IPS-20b (cell line): ENCODE results near the gene ANKRD62.
"Not testable (repeated sequence)": the region's sequence is repeated elsewhere in the genome, so short reads cannot be mapped to it uniquely, and the experiment has no call there.

Experiments
- H3K27ac ChIP-seq: one replicate; pipeline ENCODE4 v1.5.1; 2013; ENCODE audit warnings: low read length
- H3K27me3 ChIP-seq: 2 replicates; pipeline ENCODE4 v1.6.1; 2013; ENCODE audit warnings: mild to moderate bottlenecking, low read length, inconsistent platforms; ENCODE audit not compliant: insufficient read depth
- H3K36me3 ChIP-seq: 2 replicates; pipeline ENCODE4 v1.6.1; 2013; ENCODE audit warnings: low read depth, mild to moderate bottlenecking, inconsistent platforms, low read length, moderate library complexity; ENCODE audit not compliant: insufficient read depth
- H3K4me1 ChIP-seq: 2 replicates; pipeline ENCODE4 v1.6.1; 2013; ENCODE audit warnings: mild to moderate bottlenecking, control low read depth, inconsistent platforms, low read length, moderate library complexity; ENCODE audit not compliant: insufficient read depth
- H3K4me3 ChIP-seq: 2 replicates; pipeline ENCODE4 v1.5.1; 2013; ENCODE audit warnings: mild to moderate bottlenecking, low read length, inconsistent platforms
- H3K9ac ChIP-seq: 2 replicates; pipeline ENCODE4 v1.6.1; 2013; ENCODE audit warnings: low read depth, mild to moderate bottlenecking, inconsistent platforms, low read length, moderate library complexity
- H3K9me3 ChIP-seq: 2 replicates; pipeline ENCODE4 v1.6.1; 2013; ENCODE audit warnings: mild to moderate bottlenecking, low read depth, low read length, inconsistent platforms; ENCODE audit not compliant: insufficient read depth

ANKRD62 gene

DNA sequence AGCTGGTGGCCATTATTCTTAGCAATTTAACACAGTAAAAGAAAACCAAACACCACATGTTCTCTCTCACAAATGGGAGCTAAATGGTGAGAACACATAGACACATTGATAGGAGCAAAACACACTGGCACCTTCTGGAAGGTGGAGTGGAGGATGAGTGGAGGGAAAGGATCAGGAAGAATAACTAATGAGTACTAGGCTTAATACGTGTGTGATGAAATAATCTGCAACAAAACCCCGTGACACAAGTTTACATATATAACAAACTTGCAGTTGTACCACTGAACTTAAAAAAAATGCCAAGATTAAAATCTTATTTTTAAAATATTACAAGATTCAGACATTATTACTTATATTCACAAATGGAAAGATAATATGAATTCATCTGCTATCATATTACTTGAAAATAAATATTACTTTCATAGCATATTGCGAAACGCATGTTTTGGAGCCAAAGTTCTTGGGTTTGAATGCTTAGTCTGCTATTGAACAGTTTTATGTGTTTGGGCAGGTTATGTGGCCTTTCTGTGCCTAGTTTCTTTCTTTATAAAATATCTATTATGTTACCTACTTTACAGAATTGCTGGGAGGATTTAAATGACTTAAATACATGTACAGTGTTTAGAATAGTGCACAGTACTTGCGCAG is 20.5 kb downstream of the ANKRD62 start:
- Histone ChIP-seq H3K4me3 (no peak overlapping the region), H3K27ac (no peak overlapping the region), H3K9me3 (no peaks in the 10 kb centered on the region; the same call in 1 of the 2 replicates), H3K9ac (no peak overlapping the region), H3K4me1 (no peaks in the 10 kb centered on the region), H3K36me3 (no peaks in the 10 kb centered on the region), H3K27me3 (no peaks in the 10 kb centered on the region)

DNA sequence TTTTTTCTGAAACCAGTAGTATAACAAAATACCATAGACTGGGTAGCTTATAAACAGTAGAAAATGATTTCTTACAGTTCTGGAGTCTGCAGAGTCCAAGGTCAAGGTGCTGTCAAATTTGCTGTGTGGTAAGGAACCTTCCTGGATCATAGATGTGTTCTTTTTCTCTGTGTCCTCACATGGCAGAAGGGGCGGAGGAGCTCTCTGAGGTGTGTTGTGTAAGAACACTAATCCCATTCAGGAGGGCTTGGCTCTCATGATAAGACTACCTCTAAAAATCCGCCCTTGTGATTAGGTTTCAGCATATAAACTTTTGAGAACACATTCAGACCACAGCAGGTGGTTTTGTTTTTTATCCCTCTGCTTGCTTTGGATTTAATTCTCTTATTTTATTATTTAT is 25.7 kb downstream of the ANKRD62 start:
- Histone ChIP-seq H3K27ac (no peak overlapping the region), H3K36me3 (no peaks in the 10 kb centered on the region), H3K9ac (no peak overlapping the region), H3K27me3 (no peaks in the 10 kb centered on the region), H3K4me3 (no peak overlapping the region), H3K4me1 (no peaks in the 10 kb centered on the region; the same call in 1 of the 2 replicates), H3K9me3 (no peaks in the 10 kb centered on the region)

DNA sequence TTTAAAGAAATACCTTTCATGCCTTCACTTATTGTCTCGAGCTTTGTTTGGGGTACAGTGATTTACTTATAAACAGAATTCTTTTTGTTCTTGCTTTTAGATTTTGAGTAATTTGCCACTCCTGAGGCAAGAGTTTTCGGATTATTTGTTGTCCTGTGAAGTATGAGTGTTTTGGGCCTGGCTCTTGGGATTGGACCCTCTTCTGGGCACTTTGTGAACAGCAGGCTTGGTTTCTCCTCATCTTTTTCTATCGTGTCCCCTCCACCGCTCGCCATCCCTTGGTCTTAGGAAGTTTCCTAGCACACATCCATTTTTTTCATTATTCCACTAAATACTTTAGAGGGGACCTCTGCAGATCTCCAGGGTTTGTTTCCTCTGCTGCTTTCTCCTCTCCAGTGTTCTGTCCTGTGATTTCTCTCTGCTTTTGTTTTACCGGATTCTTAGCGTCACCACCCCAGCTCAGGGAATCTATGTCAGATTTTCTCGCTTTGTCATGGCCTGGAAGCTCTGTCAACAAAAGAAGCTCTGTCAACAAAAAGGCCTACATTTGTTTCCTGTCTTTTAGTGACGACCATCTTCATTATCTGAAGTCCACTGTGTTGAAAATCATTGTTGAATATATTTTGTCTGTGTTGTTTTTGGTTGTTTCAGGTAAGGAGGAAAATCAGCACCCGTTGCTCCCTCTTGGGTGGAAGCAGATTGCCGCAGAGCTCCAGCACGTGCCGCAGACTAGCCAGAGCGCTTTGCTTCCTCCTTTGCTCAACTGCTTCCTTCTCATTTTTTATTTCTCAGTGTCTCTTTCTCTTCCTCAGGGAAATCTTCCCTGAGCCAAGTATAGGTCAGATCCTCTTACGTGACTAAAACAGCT is 27.8 kb downstream of the ANKRD62 start:
- H3K9ac ChIP-seq, result peak overlapping the region; percentile 34; the same call in 1 of the 2 replicates
- no peak overlapping the region for H3K27ac ChIP-seq
- peak overlapping the region; percentile 48; the same call in 1 of the 2 replicates for H3K4me3 ChIP-seq
- H3K27me3 ChIP-seq, result no peaks in the 10 kb centered on the region
- no peaks in the 10 kb centered on the region for H3K36me3 ChIP-seq
- H3K9me3 ChIP-seq, result no peaks in the 10 kb centered on the region
- no peaks in the 10 kb centered on the region; the same call in 1 of the 2 replicates for H3K4me1 ChIP-seq

DNA sequence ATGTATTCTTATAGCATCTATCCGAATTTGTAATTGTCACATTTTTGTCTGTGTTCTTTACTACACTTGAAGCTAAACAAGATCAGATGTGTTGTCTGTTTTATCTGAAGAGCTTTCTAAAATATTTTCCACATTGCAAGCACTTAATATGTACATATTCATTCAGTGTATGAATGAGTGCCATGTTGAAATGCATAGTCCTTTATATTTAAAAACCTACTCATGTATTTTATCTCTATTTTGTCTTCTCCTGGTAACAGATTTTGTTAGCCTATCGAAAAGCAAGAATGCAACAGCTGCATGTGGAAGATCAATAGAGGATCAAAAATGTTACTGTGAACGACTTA is 28.4 kb downstream of the ANKRD62 start:
- not testable (repeated sequence) for H3K27ac ChIP-seq, H3K4me3 ChIP-seq

DNA sequence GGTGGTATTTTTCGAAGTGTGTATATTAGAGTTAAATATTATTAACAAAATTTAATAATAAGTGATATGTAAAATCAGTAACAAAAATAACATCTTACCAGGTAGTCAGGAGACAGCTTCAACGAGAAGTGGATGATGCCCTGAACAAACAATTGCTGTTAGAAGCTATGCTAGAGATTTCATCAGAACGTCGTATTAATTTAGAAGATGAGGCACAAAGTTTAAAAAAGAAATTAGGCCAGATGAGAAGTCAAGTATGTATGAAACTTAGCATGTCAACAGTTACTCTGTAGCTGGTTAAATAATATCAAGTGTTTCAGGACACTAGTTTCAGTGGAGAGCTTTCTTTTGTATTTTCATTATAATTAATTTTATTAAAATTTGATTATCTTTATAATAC is 34.0 kb downstream of the ANKRD62 start:
- not testable (repeated sequence) for H3K4me3 ChIP-seq, H3K27ac ChIP-seq, H3K4me1 ChIP-seq, H3K9me3 ChIP-seq, H3K9ac ChIP-seq, H3K27me3 ChIP-seq, H3K36me3 ChIP-seq

More for the DNA sequence above, 28.4 kb downstream of the ANKRD62 start:
- H3K27me3 ChIP-seq, H3K9me3 ChIP-seq, H3K4me1 ChIP-seq, H3K36me3 ChIP-seq: not testable (repeated sequence)
- H3K9ac ChIP-seq, result peak overlapping the region; percentile 34; the same call in 1 of the 2 replicates

DNA sequence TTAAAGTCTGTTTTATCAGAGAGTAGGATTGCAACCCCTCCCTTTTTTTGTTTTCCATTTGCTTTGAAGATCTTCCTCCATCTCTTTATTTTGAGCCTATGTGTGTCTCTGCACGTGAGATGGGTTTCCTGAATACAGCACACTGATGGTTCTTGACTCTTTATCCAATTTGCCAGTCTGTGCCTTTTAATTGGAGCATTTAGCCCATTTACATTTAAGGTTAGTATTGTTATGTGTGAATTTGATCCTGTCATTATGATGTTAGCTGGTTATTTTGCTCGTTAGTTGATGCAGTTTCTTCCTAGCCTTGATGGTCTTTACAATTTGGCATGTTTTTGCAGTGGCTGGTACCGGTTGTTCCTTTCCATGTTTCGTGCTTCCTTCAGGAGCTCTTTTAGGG is 45.2 kb downstream of the ANKRD62 start:
- H3K4me3 ChIP-seq, H3K27ac ChIP-seq, H3K27me3 ChIP-seq: not testable (repeated sequence)

DNA sequence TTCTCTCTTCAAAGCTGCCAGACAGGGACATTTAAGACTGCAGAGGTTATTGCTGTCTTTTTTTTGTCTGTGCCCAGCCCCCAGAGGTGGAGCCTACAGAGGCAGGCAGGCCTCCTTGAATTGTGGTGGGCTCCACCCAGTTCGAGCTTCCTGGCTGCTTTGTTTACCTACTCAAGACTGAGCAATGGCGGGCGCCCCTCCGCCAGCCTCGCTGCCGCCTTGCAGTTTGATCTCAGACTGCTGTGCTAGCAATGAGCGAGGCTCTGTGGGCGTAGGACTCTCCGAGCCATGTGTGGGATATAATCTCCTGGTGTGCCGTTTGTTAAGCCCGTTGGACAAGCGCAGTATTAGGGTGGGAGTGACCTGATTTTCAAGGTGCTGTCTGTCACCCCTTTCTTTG is 47.2 kb downstream of the ANKRD62 start:
- not testable (repeated sequence) for H3K27me3 ChIP-seq, H3K27ac ChIP-seq, H3K4me1 ChIP-seq, H3K4me3 ChIP-seq, H3K9me3 ChIP-seq, H3K9ac ChIP-seq, H3K36me3 ChIP-seq

More for the DNA sequence above, 45.2 kb downstream of the ANKRD62 start:
- not testable (repeated sequence) for H3K36me3 ChIP-seq, H3K9me3 ChIP-seq, H3K4me1 ChIP-seq, H3K9ac ChIP-seq

DNA sequence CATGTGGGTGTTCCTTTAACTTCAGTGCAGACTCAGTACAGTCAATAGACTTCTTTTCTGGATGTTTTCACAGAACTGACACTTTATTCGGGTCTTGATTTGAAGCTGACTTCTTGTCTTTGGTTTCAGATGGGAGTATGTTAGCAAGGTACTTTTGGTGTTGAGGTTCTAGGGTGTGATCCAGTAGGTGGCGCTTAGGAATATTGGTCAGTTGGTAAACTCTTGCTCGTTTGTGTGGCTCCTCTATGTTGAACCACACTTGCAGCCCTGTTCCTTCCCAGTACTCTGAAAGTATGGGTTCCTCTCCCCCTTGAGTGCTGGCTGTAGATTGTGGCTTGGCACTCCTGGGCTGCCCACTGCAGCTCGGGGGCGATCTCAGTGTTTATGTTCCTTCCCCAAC is 48.1 kb downstream of the ANKRD62 start:
- not testable (repeated sequence) for H3K27ac ChIP-seq, H3K4me1 ChIP-seq, H3K9ac ChIP-seq, H3K36me3 ChIP-seq, H3K9me3 ChIP-seq, H3K4me3 ChIP-seq, H3K27me3 ChIP-seq

DNA sequence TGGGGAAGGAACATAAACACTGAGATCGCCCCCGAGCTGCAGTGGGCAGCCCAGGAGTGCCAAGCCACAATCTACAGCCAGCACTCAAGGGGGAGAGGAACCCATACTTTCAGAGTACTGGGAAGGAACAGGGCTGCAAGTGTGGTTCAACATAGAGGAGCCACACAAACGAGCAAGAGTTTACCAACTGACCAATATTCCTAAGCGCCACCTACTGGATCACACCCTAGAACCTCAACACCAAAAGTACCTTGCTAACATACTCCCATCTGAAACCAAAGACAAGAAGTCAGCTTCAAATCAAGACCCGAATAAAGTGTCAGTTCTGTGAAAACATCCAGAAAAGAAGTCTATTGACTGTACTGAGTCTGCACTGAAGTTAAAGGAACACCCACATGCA is 55.8 kb downstream of the ANKRD62 start:
- not testable (repeated sequence) for H3K9me3 ChIP-seq, H3K9ac ChIP-seq, H3K4me1 ChIP-seq, H3K27me3 ChIP-seq, H3K27ac ChIP-seq, H3K4me3 ChIP-seq, H3K36me3 ChIP-seq

DNA sequence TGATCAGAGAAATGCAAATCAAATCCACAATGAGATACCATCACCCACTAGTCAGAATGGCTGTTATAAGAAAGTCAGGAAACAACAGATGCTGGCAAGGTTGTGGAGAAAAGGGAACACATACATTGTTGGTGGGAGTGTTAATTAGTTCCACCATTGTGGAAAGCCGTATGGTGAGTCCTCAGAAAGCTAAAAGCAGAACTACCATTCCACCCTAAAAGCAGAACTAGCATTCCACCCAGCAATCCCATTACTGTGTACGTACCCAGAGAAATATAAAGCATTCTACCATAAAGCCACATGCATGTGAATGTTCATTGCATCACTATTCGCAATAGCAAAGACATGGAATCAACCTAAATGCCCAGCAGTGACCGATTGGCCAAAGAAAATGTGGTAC is 60.7 kb downstream of the ANKRD62 start:
- H3K27me3 ChIP-seq, result no peaks in the 10 kb centered on the region
- no peak overlapping the region for H3K9ac ChIP-seq
- H3K4me1 ChIP-seq, result no peaks in the 10 kb centered on the region
- H3K27ac ChIP-seq, result no peak overlapping the region
- H3K9me3 ChIP-seq, result peaks cover 2% of the 10 kb centered on the region; the same call in 1 of the 2 replicates
- H3K4me3 ChIP-seq, result no peak overlapping the region
- H3K36me3 ChIP-seq, result no peaks in the 10 kb centered on the region

DNA sequence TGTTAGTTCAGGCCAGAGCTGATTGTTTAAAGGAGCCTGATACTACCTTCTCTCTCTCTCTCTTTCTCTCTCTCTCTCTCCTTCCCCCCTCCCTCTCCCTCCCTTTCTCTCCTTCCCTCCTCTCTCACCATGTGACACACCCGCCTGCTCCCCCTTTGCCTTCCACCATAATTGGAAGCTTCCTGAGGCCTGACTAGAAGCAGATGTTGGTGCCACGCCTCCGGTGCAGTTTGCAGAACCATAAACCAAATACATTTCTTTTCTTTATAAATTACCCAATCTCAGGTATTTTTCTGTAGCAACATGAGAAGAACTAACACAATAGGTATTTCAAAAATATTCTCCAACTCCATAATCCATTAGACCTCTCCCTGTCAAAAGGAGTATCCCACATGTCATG is 62.4 kb downstream of the ANKRD62 start:
- Histone ChIP-seq H3K27ac (no peak overlapping the region), H3K4me1 (no peaks in the 10 kb centered on the region), H3K27me3 (no peaks in the 10 kb centered on the region), H3K9me3 (no peaks in the 10 kb centered on the region), H3K9ac (no peak overlapping the region), H3K4me3 (no peak overlapping the region), H3K36me3 (no peaks in the 10 kb centered on the region)

DNA sequence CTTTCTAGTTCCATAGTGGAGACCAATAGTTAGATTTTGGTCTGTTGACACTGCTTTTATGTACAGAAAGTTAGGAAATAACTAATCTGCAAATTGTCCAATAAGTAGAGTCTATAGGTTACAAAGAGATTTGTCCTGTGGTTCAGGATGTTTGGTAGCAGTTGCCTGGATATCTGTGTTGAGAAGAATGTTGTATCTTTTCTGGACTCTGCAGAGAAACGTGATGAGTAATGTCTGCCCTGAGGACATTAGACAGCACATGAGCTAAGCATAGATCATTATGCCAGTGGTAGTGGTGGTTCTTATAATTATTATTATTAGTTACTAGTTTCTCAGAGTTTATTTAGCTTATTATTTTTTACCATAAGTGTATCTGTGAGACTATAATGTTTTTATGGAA is 65.8 kb downstream of the ANKRD62 start:
- Histone ChIP-seq H3K27me3 (no peaks in the 10 kb centered on the region), H3K9me3 (no peaks in the 10 kb centered on the region), H3K27ac (no peak overlapping the region), H3K4me3 (no peak overlapping the region), H3K36me3 (no peaks in the 10 kb centered on the region), H3K4me1 (no peaks in the 10 kb centered on the region), H3K9ac (no peak overlapping the region)
